ENCODE data around the gene CEP43.
"Not testable (repeated sequence)": the region's sequence is repeated elsewhere in the genome, so short reads cannot be mapped to it uniquely, and the experiment has no call there.

CEP43 gene

GRCh38 chr6:166999145-166999883 is at the start of gene CEP43:
CEP43 (plus strand) TSS chr6:166999397; CDS start chr6:166999413, 16 bp downstream.
- H3K9me3 ChIP-seq (ENCODE audit: control insufficient read depth, insufficient read depth, low read length), result no peaks in the 10 kb centered on the region
- H3K4me1 ChIP-seq (ENCODE audit: insufficient read depth, low read length), result peaks cover 4% of the 10 kb centered on the region
- peaks cover 8% of the 10 kb centered on the region for H3K36me3 ChIP-seq (ENCODE audit: insufficient read depth, low read length)
- H3K9ac ChIP-seq (ENCODE audit: low read depth, low read length), result peak within 1 kb of the TSS; percentile 84

DNA sequence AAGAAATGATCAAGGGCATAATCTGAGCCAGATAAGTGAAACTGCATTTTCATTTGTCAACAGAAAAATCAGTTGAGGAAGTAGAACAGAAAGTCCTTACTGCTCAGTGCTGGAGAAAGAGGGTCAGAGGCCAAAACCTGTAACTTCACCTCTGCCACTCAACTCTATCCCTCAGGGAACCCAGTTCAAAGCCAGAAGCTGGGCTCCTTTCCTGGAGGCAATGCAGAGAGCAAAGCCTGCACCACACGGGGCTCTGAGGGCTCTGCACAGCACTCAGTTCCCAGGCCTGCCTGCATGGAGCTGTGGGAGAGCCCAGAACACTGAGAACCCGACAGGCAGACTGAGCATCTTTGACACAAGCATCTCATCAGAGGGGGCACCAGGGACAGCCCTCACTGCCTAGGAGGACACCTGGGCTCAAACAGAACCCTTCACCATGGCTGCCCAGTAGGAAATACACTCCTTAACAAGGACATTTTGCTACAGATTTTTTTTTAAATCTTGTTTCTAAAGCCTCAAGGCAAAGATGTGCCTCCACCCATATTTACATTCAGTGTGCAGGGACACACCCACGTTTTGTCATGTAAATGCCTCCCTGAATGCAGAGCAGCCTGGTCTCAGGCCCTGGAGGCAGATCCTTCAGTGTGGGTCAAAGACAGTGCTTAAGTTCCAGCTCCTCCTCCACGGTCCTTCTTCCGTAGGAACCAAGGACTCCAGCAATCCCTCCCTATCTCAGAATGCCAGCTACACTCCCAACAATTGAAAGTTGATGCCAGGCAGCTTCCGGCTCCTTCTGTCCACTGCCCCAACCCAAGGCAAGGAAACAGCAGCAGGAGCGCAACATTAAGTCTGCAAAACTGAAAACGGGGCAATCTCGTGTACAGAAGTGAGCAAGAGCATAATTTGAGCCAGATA is 49.4 kb upstream of the CEP43 start:
- H3K9ac ChIP-seq (ENCODE audit: low read depth, low read length), result no peak overlapping the region
- no peaks in the 10 kb centered on the region for H3K36me3 ChIP-seq (ENCODE audit: insufficient read depth, low read length)
- peaks cover 12% of the 10 kb centered on the region for H3K4me1 ChIP-seq (ENCODE audit: insufficient read depth, low read length)
- no peaks in the 10 kb centered on the region for H3K9me3 ChIP-seq (ENCODE audit: control insufficient read depth, insufficient read depth, low read length)

DNA sequence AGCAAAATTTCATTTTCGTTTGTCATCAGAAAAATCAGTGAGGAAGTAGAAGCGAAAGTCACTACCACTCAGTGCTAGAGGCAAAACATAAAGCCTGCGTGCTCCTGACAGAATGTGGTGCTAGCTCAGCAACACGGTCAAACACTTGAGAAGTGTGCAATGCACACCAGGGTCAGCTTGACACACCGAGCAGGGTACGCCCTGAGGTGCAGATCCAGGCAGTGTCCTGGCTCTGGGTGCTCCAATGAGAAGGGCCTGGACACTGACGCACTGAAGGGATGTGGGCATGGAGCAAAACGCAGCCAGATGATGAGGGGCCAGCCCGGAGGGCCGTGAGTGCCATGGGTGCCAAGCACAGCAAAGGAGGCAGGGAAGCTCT is 48.8 kb upstream of the CEP43 start:
- no peaks in the 10 kb centered on the region for H3K9me3 ChIP-seq (ENCODE audit: control insufficient read depth, insufficient read depth, low read length)
- H3K4me1 ChIP-seq (ENCODE audit: insufficient read depth, low read length), result peaks cover 12% of the 10 kb centered on the region
- no peak overlapping the region for H3K9ac ChIP-seq (ENCODE audit: low read depth, low read length)
- no peaks in the 10 kb centered on the region for H3K36me3 ChIP-seq (ENCODE audit: insufficient read depth, low read length)

GRCh38 chr6:166950892-166951669 is 48.1 kb upstream of the CEP43 start:
- not testable (repeated sequence) for H3K9ac ChIP-seq (ENCODE audit: low read depth, low read length); H3K36me3 ChIP-seq (ENCODE audit: insufficient read depth, low read length); H3K9me3 ChIP-seq (ENCODE audit: control insufficient read depth, insufficient read depth, low read length)
- H3K4me1 ChIP-seq (ENCODE audit: insufficient read depth, low read length), result peaks cover 12% of the 10 kb centered on the region

- Histone ChIP-seq H3K4me1 (ENCODE audit: insufficient read depth, low read length) (peaks cover 12% of the 10 kb centered on the region), H3K9me3 (ENCODE audit: control insufficient read depth, insufficient read depth, low read length) (no peaks in the 10 kb centered on the region), H3K9ac (ENCODE audit: low read depth, low read length) (no peak overlapping the region), H3K36me3 (ENCODE audit: insufficient read depth, low read length) (no peaks in the 10 kb centered on the region)
Measured at GRCh38 chr6:166951670-166952060, 47.5 kb upstream of the CEP43 start.

GRCh38 chr6:166952121-166952520 is 47.1 kb upstream of the CEP43 start:
- Histone ChIP-seq H3K4me1 (ENCODE audit: insufficient read depth, low read length) (peaks cover 12% of the 10 kb centered on the region), H3K9me3 (ENCODE audit: control insufficient read depth, insufficient read depth, low read length) (no peaks in the 10 kb centered on the region), H3K36me3 (ENCODE audit: insufficient read depth, low read length) (no peaks in the 10 kb centered on the region), H3K9ac (ENCODE audit: low read depth, low read length) (no peak overlapping the region)

GRCh38 chr6:166952567-166953486 is 46.4 kb upstream of the CEP43 start:
- H3K36me3 ChIP-seq (ENCODE audit: insufficient read depth, low read length), result no peaks in the 10 kb centered on the region
- no peaks in the 10 kb centered on the region for H3K9me3 ChIP-seq (ENCODE audit: control insufficient read depth, insufficient read depth, low read length)
- peaks cover 12% of the 10 kb centered on the region for H3K4me1 ChIP-seq (ENCODE audit: insufficient read depth, low read length)
- H3K9ac ChIP-seq (ENCODE audit: low read depth, low read length), result no peak overlapping the region

DNA sequence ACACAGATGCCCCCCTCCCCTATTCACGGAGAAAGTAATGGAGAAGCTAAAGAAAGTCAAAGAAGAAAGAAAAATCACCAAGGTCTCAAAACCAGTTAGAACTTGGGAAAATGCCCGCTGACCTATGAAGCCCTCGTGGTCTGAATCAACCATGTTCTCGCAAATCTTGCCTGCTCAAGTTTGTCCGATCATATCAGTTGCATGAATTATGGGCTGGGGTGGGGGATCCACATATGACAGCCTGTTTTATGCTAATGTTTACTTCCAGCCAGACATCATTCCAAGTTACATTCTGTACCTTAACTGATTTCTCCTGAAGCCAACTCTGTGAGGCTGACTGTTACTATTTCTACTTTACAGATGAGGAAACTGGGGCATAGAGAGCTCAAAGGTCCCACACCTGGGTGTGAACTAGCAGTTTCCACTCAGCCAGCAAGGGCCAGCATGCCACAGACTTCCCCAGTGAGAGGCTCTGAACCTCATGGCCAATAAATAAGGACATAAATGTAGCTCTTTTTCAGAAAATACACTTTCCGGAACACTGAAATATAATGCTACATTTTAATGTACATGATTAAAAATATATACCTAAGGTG is 45.0 kb upstream of the CEP43 start:
- peaks cover 9% of the 10 kb centered on the region for H3K4me1 ChIP-seq (ENCODE audit: insufficient read depth, low read length)
- H3K36me3 ChIP-seq (ENCODE audit: insufficient read depth, low read length), result no peaks in the 10 kb centered on the region
- H3K9me3 ChIP-seq (ENCODE audit: control insufficient read depth, insufficient read depth, low read length), result no peaks in the 10 kb centered on the region
- H3K9ac ChIP-seq (ENCODE audit: low read depth, low read length), result no peak overlapping the region

DNA sequence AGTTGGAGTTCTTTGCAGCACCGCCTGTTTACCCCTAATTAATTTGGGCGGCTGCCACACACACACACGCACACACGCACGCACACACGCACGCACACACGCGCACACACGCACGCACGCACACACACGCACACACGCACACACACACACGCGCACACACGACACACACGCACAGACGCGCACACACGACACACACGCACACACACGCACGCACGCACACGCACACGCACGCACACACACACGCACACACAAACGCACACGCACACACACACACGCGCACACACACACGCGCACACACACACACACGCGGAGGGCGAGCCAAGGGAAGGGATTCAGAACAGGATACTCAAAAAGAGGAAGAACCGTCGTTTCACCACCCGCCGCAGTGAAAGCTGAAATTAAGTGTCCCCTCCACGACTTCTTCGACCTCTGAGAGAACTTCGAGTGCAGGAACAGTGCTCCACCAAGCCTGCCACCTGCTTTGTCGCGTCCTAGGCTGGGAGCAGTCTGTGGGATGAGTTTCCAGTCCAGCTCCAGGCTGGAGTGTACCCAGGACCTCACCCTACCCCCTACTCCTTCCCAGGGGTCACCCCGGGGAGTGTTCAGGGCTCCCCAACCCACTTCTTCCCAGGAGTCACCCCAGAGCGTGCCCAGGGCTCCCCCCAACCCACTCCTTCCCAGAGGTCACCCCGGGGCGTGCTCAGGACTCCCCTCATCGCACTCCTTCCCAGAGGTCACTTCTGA is 43.9 kb upstream of the CEP43 start:
- Histone ChIP-seq H3K9me3 (ENCODE audit: control insufficient read depth, insufficient read depth, low read length) (no peaks in the 10 kb centered on the region), H3K9ac (ENCODE audit: low read depth, low read length) (peak overlapping the region; percentile 92; the same call in 1 of the 2 replicates), H3K36me3 (ENCODE audit: insufficient read depth, low read length) (no peaks in the 10 kb centered on the region), H3K4me1 (ENCODE audit: insufficient read depth, low read length) (peaks cover 5% of the 10 kb centered on the region)

DNA sequence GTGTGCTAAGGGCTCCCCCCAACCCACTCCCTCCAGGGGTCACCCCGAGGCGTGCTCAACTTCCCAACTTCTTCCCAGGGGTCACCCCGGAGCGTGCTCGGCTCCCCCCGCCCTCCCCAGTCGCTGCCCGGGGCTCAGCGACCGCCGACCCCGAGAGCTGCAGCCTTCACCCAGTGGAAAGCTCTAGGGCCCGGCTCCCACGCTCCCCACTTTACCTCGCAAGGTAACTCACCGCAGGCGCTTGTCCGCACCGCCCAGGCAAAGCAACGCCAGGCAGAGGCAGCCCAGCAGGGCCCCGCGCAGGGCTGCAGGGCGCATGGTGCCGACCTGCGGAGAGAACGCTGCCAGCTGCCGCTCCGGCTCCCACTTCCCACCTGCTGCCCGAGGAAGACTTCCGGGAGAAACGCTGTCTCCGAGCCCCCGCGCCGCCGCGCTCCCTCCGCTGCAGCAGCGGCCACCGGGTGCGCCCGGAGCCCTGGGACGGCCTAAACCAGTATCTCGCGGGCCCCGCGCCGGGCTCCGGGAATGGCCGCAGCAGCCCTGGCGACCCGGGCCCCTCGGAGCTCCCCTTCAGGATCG is 43.2 kb upstream of the CEP43 start:
- no peaks in the 10 kb centered on the region for H3K36me3 ChIP-seq (ENCODE audit: insufficient read depth, low read length)
- H3K9me3 ChIP-seq (ENCODE audit: control insufficient read depth, insufficient read depth, low read length), result no peaks in the 10 kb centered on the region
- no peaks in the 10 kb centered on the region for H3K4me1 ChIP-seq (ENCODE audit: insufficient read depth, low read length)
- H3K9ac ChIP-seq (ENCODE audit: low read depth, low read length), result peak overlapping the region; percentile 92

- H3K36me3 ChIP-seq (ENCODE audit: insufficient read depth, low read length), result no peaks in the 10 kb centered on the region
- no peaks in the 10 kb centered on the region for H3K4me1 ChIP-seq (ENCODE audit: insufficient read depth, low read length)
Measured at GRCh38 chr6:166956444-166957086, 42.6 kb upstream of the CEP43 start, which contains the start of gene RNASET2. RNASET2 (minus strand) TSS chr6:166956550; CDS start chr6:166956182, 368 bp downstream.

More at GRCh38 chr6:166956444-166957086, 42.6 kb upstream of the CEP43 start, which contains the start of gene RNASET2:
- Histone ChIP-seq H3K9me3 (ENCODE audit: control insufficient read depth, insufficient read depth, low read length) (no peaks in the 10 kb centered on the region), H3K9ac (ENCODE audit: low read depth, low read length) (peak within 1 kb of the TSS; percentile 92)
